CD4-positive, alpha-beta T cell treated with Interleukin-2 at 100 ng/mL for 4 hours (primary cell): ENCODE data around the gene CALY.

Experiments
- DNase-seq: peaks from one replicate; pipeline ENCODE4 v3.0.0-alpha.2; 2020; ENCODE audit warnings: low spot score

Gene CALY

DNA sequence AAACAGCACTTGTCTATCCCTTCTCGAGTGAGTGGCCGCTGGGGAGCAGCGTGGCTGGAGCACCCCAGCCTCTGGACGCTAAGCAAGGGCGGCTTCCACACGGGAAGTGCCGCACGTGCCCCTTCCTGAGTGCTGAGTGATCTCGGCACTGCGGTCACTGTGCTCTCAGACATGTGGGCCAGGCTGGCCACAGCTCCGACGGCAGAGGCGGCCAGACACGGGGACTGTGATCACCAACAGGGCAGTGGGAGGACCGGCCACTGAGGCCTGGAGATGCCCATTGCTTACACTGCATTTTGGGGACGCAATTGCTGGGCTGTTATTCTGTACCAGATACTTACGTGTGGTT, 29.4 kb upstream of the CALY start:
- DNase-seq: no peak

GRCh38 chr10:133365461-133366129, 28.9 kb upstream of the CALY start:
- DNase-seq: no peak

GRCh38 chr10:133364645-133365431, 28.1 kb upstream of the CALY start:
- DNase-seq: no peak

DNA sequence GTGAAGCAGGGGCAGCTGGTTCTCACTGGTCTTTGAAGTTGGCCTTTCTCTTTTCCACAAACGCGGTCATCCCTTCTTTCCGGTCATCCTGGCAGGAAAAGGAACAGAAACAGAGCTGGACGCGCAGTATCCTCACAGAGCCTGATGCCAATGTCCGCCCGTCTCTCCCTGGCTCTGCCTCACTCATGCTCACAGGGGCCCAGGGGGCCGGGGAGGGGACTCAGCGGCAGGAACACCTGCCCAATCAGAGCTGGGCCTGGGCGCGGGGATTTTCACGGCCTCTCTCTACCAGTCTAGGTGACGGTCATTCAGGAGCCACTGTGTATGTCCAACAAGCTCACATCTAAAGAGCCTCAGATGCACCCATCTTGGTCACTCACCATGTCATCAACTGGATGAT, 26.1 kb upstream of the CALY start:
- no peak for DNase-seq

DNA sequence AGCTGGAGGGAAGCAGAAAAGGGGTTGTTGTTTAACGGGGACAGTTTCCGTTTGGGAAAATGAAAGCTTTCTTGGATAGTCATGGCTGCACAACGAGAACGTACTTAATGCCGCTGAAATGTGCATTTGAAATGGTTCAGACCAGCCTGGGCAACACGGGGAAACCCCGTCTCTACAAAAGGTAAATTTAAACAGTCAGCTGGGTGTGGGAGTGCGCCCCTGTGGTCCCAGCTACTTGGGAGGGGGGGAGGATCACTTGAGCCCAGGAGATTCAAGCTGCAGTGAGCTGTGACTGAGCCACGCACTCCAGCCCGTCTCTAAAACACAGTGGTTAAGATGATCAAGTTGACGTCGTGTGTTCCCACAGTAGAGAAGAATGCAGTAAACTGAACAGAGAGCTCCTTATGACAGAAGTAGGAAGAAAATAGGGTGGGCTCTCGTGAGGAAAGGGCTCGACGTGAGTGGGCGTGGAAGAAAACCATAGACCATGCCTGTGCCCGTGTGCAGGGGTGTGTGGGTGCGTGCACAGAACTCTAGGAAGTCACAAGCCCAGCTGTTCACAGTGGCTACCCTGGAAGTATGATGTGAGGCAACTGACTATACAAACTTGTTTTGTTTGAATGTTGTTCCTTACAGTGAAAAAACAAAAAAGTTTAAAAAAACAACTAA, 25.2 kb upstream of the CALY start:
- no peak for DNase-seq

GRCh38 chr10:133361227-133361626, 24.5 kb upstream of the CALY start:
- DNase-seq: no peak

DNA sequence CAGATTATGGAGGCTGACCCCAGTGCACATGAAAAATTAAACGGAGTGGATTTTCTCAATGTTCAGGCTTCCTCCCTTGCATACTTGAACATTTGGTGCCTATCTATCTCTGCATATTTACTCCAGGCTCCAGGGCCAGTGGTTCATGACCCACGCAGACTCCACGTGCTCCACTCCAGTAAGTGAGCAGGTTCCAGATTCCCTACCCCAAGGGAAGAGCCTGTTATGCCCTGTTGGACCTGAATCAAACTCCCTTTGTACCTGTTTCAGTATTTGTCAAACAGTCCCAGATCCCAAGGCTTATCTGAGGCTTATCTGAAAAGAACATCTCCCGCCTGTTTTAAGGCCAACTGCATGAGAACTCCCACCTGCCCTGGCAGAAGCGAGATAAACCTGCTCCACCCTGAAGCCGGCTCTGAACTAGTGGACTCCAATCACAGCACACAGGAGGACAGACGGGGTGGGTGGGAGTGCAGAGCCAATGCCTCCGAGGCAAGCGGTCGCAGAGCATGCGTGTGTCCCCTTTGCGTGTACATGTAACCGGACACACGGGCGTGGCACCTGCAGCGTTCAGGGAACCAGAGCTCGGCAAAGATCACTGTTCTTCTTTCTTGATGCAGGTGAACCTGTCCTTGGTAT, 23.4 kb upstream of the CALY start:
- no peak for DNase-seq

DNA sequence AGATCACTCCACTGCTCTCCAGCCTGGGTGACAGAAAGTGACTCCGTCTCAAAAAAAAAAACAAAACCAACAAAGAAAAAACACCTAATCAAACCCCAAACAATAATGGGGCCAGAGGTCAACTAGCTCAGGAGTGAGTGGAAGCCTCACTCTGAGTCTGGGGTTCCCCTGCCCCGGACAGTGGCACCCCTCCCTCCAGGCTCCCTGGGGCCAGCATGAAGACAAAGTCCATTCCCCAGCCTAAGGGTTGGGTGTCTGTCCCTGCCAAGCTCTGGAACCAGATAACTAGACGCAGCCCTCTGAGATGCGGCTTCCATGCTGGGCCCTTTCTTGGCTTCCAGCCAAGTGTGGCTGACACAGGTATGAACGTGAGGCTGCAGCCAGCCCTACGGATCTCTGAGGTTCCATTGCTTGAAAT, 22.9 kb upstream of the CALY start:
- DNase-seq: peak; percentile 35

DNA sequence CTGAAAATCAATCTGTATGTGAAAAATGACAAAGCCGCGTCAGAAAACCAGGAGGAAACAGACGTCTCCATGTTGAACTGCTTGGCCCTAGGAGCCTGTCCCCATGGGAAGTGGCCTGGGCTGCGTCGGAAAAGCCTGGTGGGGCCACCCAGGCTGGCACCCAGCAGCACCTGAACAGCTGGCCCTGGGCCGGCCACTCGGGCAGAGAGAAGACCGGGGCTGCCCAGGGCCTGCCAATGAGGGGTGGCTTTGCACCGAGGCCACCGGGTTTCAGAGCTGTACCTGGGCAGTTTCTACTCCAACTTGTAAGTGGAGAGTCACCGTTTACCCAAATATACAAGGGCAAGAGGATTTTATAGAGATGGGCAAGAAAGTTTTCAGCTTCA, 22.2 kb upstream of the CALY start:
- no peak for DNase-seq

DNA sequence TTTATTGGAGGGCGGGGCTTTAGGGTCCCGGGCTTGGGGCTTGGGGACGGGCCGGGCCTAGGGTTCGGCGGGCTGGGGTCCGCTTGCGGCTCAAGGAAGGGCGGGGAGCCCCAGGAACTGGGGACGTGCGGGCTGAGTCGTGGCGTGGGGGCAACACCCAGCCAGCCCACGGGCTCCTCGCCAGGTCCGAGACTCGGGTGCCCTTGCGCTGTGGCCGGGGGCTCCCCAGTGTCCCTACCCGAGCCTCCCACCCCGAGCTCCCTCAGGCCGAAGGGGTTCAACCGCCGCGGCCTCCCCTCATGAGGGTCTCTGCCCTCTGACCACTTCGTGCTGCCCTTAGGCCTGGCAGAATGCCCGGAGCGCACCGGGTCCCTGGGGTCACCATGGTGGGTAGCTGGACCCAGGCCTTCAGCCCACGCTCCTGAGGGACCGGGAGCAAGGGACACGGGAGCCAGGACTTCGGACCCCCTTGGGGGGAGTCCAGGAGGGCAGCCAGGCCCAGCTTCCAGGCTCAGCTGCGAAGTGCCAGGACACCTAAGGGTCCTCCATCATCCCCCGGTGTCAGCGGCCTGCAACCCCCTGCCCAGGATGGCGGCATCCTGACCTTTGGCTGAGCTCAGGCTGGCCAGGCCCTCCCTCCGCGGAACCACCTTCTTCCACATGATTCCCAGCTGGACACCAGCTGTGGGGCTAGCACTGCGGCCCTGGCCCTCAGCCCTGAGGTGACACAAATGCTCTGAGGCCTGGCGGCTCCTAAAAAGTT, 21.6 kb upstream of the CALY start:
- no peak for DNase-seq

DNA sequence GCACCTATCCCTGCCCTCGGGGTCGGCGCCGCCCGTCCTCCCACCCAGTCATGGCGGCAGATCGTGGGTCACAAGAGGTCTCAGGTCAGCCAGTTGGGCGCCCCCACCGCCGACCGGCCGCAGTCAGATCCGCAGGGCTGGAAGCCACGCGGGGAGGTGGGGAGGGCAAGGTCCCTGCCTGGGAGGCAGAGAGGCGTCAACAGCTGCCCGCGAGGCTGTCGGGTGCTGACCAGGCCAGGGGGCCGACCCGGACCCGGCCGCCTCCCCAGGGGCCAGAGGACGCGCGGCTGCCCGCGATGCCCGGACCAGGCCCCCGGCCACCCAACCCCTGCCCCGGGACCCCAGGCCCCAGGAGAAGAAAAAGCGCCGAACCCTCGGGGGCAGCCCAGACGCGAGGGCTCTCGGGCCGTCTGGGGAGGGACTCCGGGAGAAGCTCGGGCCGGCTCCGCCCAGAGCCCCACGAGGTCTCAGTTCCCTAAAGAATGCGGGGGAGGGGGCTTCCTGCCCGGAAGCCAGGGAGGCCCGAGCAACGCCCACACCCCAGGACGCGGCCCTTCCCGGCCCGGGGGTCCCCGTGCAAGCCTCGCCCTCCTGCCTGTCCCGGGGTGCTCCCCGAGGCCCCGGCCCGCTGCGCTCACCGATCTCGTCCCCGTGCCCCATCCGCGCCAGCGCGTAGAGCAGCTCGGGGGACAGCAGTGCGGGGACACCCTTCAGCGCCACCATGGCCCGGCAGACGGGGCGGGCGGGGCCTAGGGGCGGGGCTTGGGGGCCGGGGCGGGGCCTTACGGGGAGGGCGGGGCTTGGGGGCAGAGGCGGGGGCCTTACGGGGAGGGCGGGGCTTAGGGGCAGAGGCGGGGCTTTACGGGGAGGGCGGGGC, 20.8 kb upstream of the CALY start, which contains the start of gene FUOM:
Gene FUOM, minus strand, starts transcription at position 735 of the 877 bp plus-strand sequence. Its CDS starts 12 bp downstream, at position 723.
- DNase-seq: peak; percentile 65

- no peak for DNase-seq
Observed at GRCh38 chr10:133356549-133357284, 20.0 kb upstream of the CALY start.

DNA sequence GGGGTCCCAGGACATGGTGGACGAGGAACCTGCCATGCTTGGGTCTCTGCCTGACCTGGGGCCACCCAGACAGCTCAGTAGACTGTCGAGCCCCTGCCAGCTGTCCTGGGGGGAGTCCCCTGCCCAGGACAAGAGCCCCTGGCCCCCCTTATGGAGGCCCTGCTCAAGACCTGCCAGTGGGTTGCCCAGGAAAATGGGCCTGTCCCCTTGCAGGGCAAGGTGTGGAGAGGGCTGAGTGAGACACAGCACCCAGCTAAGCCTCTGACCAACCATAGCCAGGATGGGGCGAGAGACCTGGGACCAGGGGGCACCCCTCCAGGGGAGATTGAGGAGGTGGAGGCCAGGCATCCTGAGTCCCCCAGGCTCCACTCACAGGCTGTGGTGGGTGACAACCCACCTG, 19.3 kb upstream of the CALY start:
- DNase-seq: no peak

DNA sequence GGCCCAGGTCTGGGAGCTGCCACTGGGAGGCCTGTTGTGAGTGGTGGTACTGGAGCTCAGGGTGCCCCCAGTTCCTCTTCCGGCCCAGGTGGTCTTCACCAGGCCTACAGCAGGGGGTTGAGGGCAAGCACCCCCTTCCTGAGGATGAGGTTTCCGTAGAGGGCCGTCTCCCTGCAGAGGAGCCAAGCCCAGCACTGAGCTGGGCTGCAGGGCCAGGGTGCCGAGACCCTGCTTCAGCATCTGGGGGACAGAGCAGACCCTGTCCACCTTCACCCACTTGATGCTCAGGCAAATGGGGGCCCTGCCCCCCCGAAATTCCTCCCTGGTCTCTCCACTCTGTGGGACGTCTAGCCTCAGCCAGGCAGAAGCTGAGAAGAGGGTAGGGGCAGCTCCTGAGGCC, 18.6 kb upstream of the CALY start:
- DNase-seq: no peak

DNA sequence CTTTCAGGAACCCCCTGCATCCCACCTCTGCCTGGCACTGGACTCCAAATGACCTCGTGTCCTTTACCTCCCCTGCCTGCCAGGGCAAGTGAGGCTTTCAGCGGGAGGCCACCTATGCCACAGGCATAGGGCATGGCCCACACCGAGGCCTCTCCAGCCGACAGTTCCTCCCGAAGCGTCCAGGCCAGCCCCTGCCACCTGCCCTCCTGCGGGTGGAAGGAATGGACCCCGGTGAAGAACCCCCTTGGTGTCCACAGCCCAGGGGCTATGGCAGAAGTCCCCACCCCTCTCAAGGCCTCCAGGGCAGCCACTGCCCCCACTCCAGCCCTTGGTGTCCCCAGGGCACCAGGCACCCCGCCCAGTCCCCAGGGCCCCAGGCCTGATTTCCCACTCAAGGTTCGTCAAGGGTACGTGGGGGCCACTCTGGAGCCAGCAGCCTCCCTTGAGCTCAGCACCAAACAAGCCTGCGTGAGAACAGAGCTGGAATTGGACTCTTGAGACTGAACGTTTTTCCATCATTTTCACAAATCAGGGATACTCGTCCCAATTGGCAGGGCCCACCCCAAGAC, 18.1 kb upstream of the CALY start:
- no peak for DNase-seq

- DNase-seq: no peak
Observed at GRCh38 chr10:133353988-133354605, 17.4 kb upstream of the CALY start.

DNA sequence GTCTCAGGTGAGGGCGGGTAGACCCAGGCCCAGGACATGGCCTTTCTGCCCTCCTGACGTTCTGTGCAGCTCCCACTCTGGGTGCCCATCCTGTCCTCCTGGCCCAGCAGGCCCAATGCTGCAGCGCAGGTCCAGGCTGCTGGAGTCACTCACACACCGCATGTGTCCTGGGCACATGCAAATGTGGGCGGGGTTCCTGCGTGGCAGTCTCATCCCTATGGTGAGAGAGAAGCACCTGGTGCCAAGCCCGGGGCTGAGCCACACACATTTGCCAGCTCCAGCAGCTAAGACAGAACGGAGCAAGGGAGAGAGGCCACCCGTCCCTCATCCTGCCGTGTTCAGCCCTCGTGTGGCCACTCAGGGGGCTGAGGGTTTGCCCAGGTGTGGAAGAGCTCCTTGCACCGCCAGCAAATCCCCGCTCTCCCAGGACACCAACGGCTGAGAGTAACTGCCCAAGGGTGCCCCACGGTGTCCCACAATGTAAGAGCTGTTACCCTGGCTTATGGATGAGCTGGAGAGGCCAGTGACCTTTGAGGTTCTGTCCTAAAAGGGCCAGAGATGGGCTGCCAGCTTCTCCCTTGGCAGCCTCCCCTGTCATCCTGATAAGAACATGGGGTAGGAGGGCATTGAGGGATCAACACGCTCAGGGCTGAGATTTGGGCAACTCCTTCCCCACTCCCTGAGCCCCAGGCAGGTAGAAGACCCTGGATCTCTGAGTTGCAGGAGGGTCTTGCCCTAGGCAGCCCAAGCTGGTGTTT, 16.7 kb upstream of the CALY start:
- DNase-seq: no peak
